GM18517 (cell line): ENCODE results near the gene SYNE3.

Source experiments
- ATAC-seq: cut with Tn5 transposase; IDR thresholded peaks from one replicate; pipeline ENCODE4 v1.9.1; 2021; ENCODE audit warnings: mild to moderate bottlenecking, moderate library complexity; ENCODE audit not compliant: unreplicated experiment

Gene SYNE3

GRCh38 chr14:95509495-95509894 is 7.0 kb downstream of the SYNE3 start:
- ATAC-seq, result no peak

GRCh38 chr14:95508377-95508776 is 8.1 kb downstream of the SYNE3 start:
- no peak for ATAC-seq

DNA sequence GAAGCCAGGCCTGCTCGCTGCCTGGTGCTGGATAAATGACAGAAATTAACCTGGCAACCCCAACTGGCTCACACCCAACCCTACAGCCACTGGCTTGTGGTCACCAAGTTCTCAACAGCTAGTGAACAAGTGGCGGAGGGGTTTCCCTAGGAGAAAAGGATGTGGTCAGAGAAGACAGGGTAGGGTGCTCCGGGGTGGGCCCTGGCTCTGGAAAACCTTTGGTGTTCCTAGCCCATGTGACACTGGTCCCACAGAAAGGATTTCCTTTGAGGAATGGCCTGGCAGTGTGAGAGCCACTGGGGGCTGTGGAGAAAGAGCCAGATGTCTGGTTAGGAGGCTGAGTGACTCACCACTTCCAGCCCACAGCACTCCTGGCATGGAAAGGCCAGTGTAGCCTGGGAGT is 8.7 kb downstream of the SYNE3 start:
- no peak for ATAC-seq

DNA sequence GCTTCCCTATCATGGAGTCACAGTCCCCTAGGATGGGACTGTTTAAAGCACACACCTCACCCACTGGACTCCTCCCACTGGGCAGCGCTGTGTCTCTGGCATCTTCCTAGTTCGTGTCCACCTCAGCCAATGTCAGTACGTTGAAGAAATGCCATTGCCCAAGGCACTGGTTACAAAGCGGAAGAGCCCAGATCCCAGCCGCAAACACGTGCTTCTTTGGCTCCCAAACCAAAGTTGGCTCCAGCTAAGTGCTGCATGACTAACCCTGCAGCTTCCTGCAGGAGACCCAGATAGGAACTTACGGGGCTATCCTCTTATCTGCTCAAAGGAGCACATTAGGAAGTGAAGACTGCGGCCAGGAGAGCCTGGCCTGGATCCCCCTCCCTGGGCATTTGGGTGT is 9.3 kb downstream of the SYNE3 start:
- no peak for ATAC-seq

- peak; percentile 59 for ATAC-seq
Observed at GRCh38 chr14:95505030-95505589, 11.3 kb downstream of the SYNE3 start.

DNA sequence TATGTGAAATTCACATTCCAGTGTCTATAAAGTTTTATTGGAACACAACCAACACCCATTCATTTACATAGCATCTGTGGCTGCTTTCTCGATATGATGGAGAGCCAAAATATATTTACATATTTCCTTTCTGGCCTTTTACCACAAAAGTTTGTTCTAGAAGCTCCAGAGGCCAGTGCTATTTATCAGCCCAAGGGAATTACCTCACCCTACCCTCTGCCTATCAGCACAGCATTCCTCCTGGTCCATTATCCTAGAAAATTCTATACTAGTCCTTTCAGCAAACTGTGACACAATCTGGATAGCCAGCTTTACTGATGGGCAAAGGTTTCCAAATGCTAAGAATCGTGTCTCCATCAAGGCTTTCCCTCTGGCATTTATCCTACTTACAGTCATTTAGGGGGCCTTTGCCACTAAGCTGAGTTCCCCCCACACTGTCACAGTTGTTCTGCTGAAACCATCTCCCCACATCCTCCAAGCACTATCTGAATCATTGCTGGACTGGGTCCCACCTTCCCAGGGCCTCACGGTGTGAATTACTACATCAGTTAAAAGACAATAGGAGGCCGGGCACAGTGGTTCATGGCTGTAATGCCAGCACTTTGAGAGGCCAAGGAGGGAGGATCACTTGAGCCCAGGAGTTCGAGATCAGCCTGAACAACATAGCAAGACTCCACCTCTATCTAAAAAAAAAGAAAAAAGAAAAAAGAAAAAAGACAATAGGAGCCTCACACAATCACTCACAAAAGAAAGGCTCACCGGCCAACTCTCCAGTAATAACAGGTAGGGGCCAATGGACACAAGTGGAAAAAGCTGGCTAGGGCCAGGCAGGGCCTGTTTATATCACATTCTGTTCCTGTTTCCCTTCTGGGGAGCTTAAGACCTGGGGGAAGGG is 12.1 kb downstream of the SYNE3 start:
- no peak for ATAC-seq

GRCh38 chr14:95503365-95504134 is 12.9 kb downstream of the SYNE3 start:
- peak; percentile 65 for ATAC-seq

- ATAC-seq, result no peak
Observed at GRCh38 chr14:95502381-95502950, 14.0 kb downstream of the SYNE3 start.

DNA sequence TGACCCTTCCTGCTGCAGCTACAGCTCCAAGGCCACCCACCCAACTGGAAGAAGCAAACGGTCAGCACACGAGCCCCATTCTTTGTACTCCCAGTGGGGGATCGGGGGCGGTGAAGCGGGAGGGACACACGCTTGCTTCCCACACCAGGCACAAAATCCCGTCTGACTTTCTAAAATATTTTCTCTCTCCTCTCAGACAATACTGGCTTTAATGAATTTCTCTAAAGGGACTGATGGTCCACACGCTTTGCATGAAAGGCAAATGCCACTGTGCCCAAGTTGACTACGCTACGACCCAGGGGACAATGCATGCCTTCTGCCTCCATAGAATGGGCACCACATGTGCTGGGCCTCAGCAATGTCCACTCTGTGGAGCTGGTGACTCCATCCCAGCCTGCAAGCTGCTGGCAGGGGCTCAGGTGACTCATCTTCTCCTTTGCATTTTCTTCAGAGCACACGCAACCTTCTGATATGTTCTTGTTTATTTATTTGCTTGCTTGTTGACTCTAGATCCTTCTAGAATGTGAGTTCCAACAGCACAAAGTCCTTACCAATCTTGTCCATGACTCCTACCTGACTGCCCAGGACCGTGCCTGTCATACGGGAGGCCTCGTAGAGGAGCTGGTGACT is 15.6 kb downstream of the SYNE3 start:
- no peak for ATAC-seq

- ATAC-seq, result no peak
Observed at GRCh38 chr14:95500201-95500681, 16.2 kb downstream of the SYNE3 start.

DNA sequence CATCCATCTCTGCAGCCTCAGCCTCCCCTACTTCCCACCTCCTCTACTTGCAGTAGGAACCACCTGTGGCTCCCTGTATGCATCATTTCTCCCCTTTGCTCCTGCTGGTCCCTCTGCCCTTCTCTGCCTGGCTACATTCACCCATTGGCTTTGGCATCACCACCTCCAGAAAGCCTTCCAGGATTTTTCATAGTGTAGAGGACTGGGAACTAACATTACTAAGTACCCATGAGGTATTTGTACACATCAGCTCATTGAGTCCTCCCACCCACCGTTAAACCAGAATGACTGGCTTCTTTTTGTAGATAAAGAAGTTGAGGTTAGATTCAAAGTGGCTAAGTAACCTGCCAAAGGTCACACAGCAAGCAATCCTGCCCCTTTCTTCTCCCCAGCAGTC is 17.1 kb downstream of the SYNE3 start:
- ATAC-seq, result no peak

GRCh38 chr14:95498622-95499353 is 17.7 kb downstream of the SYNE3 start:
- no peak for ATAC-seq

DNA sequence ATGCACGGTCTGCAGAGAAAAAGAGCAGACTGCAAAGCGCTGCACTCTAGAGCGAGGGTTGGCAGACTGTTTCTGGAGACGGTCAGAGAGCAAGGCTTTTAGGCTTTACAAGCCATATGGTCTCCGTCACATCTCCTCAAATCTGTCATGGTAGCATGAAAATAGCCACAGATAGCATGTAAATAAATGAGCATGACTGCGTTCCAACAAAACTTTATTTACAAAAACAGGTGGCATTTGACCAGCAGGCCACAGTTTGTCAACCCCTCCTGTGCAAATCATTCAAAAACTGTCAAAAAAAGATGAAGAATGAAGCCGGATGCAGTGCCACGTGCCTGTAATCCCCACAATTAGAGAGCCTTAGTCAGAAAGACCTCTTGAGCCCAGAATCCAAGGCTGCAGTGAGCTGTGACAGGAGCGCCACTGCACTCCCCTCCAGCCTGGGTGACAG is 18.9 kb downstream of the SYNE3 start:
- ATAC-seq, result no peak

DNA sequence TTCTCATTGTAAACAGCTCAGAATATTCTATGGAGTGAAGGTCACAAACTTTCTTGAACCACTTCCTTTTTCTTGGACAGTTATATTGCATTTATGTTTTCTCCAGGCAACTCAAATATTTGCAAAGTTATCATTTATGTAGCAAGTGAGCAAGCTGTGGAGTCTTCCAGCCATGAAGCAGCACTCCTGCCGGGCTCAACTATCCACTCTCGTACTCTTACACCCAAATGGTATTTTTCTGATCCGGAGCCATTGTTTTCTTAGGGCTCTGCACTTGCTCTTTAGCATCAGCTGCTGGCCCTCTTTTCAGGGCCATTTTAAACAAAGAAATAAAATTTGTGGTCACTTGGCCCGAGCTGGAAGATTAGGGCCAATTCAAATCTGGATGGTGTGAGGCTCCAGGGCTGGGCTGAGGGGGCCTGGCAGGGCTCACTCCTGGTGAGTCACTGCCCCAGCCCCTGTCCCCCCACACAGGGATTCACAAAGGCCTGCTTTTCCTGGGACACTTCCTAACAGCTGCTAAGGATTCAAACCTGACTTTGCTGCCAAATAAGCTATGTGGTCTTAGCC is 19.7 kb downstream of the SYNE3 start:
- ATAC-seq, result no peak

DNA sequence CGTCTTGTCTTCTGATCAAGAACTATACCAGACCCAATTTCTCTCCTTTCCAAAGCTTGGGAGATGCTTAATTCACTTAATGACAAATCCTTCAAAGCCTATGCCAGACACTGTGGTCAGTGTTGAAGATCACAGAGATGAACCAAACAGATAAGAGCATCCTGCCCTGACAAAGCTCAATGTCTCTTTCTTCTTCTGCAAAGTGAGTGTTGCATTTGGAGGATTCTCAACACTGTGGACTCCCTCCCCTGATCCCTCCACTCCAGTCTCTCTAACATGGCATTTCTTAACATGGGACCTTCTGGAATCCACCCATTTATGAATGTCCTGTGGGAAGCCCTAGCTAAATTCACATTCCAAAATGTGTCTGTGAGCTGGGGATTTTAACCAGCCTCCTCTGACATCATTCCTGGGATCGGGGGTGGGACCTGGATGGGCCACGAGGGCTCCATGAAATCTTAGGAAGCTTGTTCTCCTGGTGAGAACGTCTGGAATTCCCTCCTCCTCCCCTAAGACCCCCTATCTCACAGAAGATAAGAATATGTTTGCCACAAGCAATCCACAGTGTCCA is 20.3 kb downstream of the SYNE3 start:
- no peak for ATAC-seq

- ATAC-seq, result peak; percentile 90
Observed at GRCh38 chr14:95495538-95496025, 20.9 kb downstream of the SYNE3 start.

DNA sequence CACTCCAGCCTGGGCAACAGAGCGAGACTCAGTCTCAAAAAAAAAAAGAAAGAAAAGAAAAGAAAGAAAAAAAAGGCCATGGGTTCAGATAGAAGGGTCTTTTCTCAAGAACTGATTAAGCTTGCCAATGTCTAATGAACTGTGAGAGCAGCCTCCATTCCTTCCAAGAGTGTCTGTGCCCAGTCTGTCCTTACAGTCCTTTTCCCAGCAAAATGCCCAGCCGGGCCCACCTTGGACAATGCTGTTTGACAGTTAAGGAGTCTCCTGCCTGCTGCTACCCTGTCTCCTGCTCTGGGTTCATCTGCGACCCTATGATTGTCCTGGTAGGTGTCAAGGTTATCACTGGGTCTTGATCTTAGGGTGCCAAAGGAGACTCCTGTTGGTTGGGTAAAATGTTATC is 21.4 kb downstream of the SYNE3 start:
- no peak for ATAC-seq

GRCh38 chr14:95494456-95494855 is 22.0 kb downstream of the SYNE3 start:
- ATAC-seq, result no peak

DNA sequence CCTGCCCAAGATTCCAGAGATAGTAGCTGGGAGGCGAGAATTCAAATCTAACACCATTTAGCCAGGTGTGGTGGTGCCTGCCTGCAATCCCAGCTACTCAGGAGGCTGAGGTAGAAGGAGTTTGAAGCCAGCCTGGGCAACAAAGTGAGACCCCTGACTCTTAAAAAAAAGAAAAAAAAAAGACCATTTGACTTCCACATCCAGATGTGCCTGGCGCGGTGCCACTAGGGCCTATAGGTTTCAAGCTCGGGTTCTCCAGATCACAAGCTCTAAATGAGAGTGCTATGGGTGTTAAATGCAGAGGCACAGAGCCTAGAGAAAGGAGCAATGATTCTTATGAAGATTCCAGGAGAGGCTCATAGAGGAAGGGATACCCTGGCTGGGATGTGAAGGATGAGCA is 22.5 kb downstream of the SYNE3 start:
- ATAC-seq, result no peak
